ENCODE measurements around the gene LAX1.

GRCh38 chr1:203799157-203799556, 34.2 kb downstream of the LAX1 start:
- no peak for TF ChIP-seq POLR2A (IDR thresholded peaks at IDR 0.05; ENCODE audit: extremely low read depth, insufficient read length)
- no peak for TF ChIP-seq CTCF (IDR thresholded peaks at IDR 0.05; ENCODE audit: low read depth, low read length)
- TF ChIP-seq, protein P1, sequence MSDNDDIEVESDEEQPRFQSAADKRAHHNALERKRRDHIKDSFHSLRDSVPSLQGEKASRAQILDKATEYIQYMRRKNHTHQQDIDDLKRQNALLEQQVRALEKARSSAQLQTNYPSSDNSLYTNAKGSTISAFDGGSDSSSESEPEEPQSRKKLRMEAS (IDR thresholded peaks at IDR 0.05; ENCODE audit: low read depth, low read length): no peak
- TF ChIP-seq MYC (IDR thresholded peaks at IDR 0.05; ENCODE audit: low read depth, low read length): no peak

Measured in NB4 (cell line).